ENCODE data around the gene SCUBE1. TPM values are rescaled to one million over a fixed set of nuclear protein-coding genes. Genes with fewer than 3 reads are reported as not detected.

SCUBE1 gene
- total RNA-seq, 1 experiment from 2014 or later, result not detected

- Histone ChIP-seq H3K4me1 (ENCODE audit: control insufficient read depth, insufficient read depth, low read length) (no peaks in the 10 kb centered on the region), H3K27ac (ENCODE audit: low read length) (no peak overlapping the region), H3K36me3 (ENCODE audit: control insufficient read depth, insufficient read depth, low read length) (no peaks in the 10 kb centered on the region), H3K4me3 (ENCODE audit: low read depth in 2 of 2, low read length in 2 of 2) (no peak overlapping the region), H3K27me3 (ENCODE audit: control insufficient read depth, insufficient read depth, low read length) (no peaks in the 10 kb centered on the region), H3K9me3 (ENCODE audit: control insufficient read depth, insufficient read depth, low read depth, low read length) (no peaks in the 10 kb centered on the region)
- CTCF ChIA-PET, result no interaction called here
- POLR2A ChIA-PET, result no interaction called here
- intact Hi-C loops (cut with micrococcal nuclease; ENCODE audit: unreplicated experiment) (no loop called here), in situ Hi-C loops (cut with HindIII; ENCODE audit: low pct_unique_long_range_greater_than_20kb, low sequenced_read_pairs) (no loop called here)
- DNase-seq (ENCODE audit: low read depth, low spot score) (no peak), ATAC-seq (no peak)
- BruUV-seq (replicated peaks), result no TSS peak
- TF ChIP-seq TCF7L2 (IDR thresholded peaks at IDR 0.05; ENCODE audit: low read depth, low read length) (no peak), REST (IDR thresholded peaks at IDR 0.05; ENCODE audit: insufficient read depth in 1 of 2, low read depth in 2 of 2, low read length in 1 of 2) (no peak), POLR2AphosphoS5 (IDR thresholded peaks at IDR 0.05; ENCODE audit: low read depth, low read length) (no peak), SIN3A (IDR thresholded peaks at IDR 0.05; ENCODE audit: borderline replicate concordance, insufficient read depth, low read depth, low read length) (no peak), CTCF (IDR thresholded peaks at IDR 0.05) (no peak)
Measured at GRCh38 chr22:43222987-43223386, 120.2 kb downstream of the SCUBE1 start.

- intact Hi-C loops (cut with micrococcal nuclease; ENCODE audit: unreplicated experiment), result no loop called here
- Histone ChIP-seq H3K27ac (ENCODE audit: low read length) (no peak overlapping the region), H3K9me3 (ENCODE audit: control insufficient read depth, insufficient read depth, low read depth, low read length) (no peaks in the 10 kb centered on the region), H3K27me3 (ENCODE audit: control insufficient read depth, insufficient read depth, low read length) (no peaks in the 10 kb centered on the region), H3K36me3 (ENCODE audit: control insufficient read depth, insufficient read depth, low read length) (no peaks in the 10 kb centered on the region), H3K4me1 (ENCODE audit: control insufficient read depth, insufficient read depth, low read length) (no peaks in the 10 kb centered on the region), H3K4me3 (ENCODE audit: low read depth in 2 of 2, low read length in 2 of 2) (no peak overlapping the region)
- no peak for TF ChIP-seq SIN3A (IDR thresholded peaks at IDR 0.05; ENCODE audit: borderline replicate concordance, insufficient read depth, low read depth, low read length)
- DNase-seq (ENCODE audit: low read depth, low spot score) (no peak), ATAC-seq (no peak)
- ChIA-PET POLR2A (no interaction called here), CTCF (no interaction called here)
- BruUV-seq (replicated peaks), result no TSS peak
- in situ Hi-C loops (cut with HindIII; ENCODE audit: low pct_unique_long_range_greater_than_20kb, low sequenced_read_pairs), result no loop called here
Measured at GRCh38 chr22:43222262-43222661, 120.9 kb downstream of the SCUBE1 start.

GRCh38 chr22:43220625-43221380 lies 122.4 kb downstream of the SCUBE1 start:
- Histone ChIP-seq H3K4me3 (ENCODE audit: low read depth in 2 of 2, low read length in 2 of 2) (no peak overlapping the region), H3K27ac (ENCODE audit: low read length) (no peak overlapping the region), H3K36me3 (ENCODE audit: control insufficient read depth, insufficient read depth, low read length) (no peaks in the 10 kb centered on the region), H3K27me3 (ENCODE audit: control insufficient read depth, insufficient read depth, low read length) (no peaks in the 10 kb centered on the region), H3K9me3 (ENCODE audit: control insufficient read depth, insufficient read depth, low read depth, low read length) (no peaks in the 10 kb centered on the region), H3K4me1 (ENCODE audit: control insufficient read depth, insufficient read depth, low read length) (no peaks in the 10 kb centered on the region)
- intact Hi-C loops (cut with micrococcal nuclease; ENCODE audit: unreplicated experiment) (no loop called here), in situ Hi-C loops (cut with HindIII; ENCODE audit: low pct_unique_long_range_greater_than_20kb, low sequenced_read_pairs) (no loop called here)
- BruUV-seq (replicated peaks), result no TSS peak
- ChIA-PET POLR2A (no interaction called here), CTCF (no interaction called here)
- TF ChIP-seq POLR2AphosphoS5 (IDR thresholded peaks at IDR 0.05; ENCODE audit: low read depth, low read length) (no peak), SIN3A (IDR thresholded peaks at IDR 0.05; ENCODE audit: borderline replicate concordance, insufficient read depth, low read depth, low read length) (no peak), TCF7L2 (IDR thresholded peaks at IDR 0.05; ENCODE audit: low read depth, low read length) (no peak), CTCF (IDR thresholded peaks at IDR 0.05) (no peak), REST (IDR thresholded peaks at IDR 0.05; ENCODE audit: insufficient read depth in 1 of 2, low read depth in 2 of 2, low read length in 1 of 2) (no peak)
- no peak for DNase-seq (ENCODE audit: low read depth, low spot score)
- ATAC-seq, result no peak
